Measurements from ENCODE around the gene PSPH.
"Not testable (repeated sequence)": the region's sequence is repeated elsewhere in the genome, so short reads cannot be mapped to it uniquely, and the experiment has no call there.

Gene PSPH

GRCh38 chr7:56091591-56091990, 40.3 kb upstream of the PSPH start:
- Mint-ChIP-seq H3K27ac (peak overlapping the region; percentile 25), H3K9me3 (peaks cover 5% of the 10 kb centered on the region), H3K36me3 (ENCODE audit: low read depth) (peaks cover 14% of the 10 kb centered on the region), H3K27me3 (ENCODE audit: low read depth, poor library complexity) (peaks cover 8% of the 10 kb centered on the region), H3K4me1 (no peaks in the 10 kb centered on the region), H3K4me3 (no peak overlapping the region)
- no peak for DNase-seq
- no peak for TF ChIP-seq CTCF (IDR thresholded peaks at IDR 0.05)

- no peaks in the 10 kb centered on the region for H3K9me3 Mint-ChIP-seq
- no peak overlapping the region for H3K27ac Mint-ChIP-seq
- H3K36me3 Mint-ChIP-seq (ENCODE audit: low read depth) = peaks cover 22% of the 10 kb centered on the region
- peaks cover 6% of the 10 kb centered on the region for H3K4me1 Mint-ChIP-seq
- H3K27me3 Mint-ChIP-seq (ENCODE audit: low read depth, poor library complexity) = peaks cover 3% of the 10 kb centered on the region
- DNase-seq = no peak
- no peak for TF ChIP-seq CTCF (IDR thresholded peaks at IDR 0.05)
- no peak overlapping the region for H3K4me3 Mint-ChIP-seq
These were observed 36.2 kb upstream of the PSPH start for GRCh38 chr7:56087445-56087844.

- no peak for TF ChIP-seq CTCF (IDR thresholded peaks at IDR 0.05)
- no peak for DNase-seq
- H3K27me3 Mint-ChIP-seq (ENCODE audit: low read depth, poor library complexity) = peaks cover 3% of the 10 kb centered on the region
- H3K4me1 Mint-ChIP-seq = peaks cover 6% of the 10 kb centered on the region
- H3K27ac Mint-ChIP-seq = no peak overlapping the region
- no peaks in the 10 kb centered on the region for H3K9me3 Mint-ChIP-seq
- peaks cover 22% of the 10 kb centered on the region for H3K36me3 Mint-ChIP-seq (ENCODE audit: low read depth)
- no peak overlapping the region for H3K4me3 Mint-ChIP-seq
These were observed 35.5 kb upstream of the PSPH start for GRCh38 chr7:56086761-56087160.

GRCh38 chr7:56083150-56083785, 32.0 kb upstream of the PSPH start:
- Mint-ChIP-seq H3K4me3 (no peak overlapping the region), H3K27me3 (ENCODE audit: low read depth, poor library complexity) (peaks cover 3% of the 10 kb centered on the region), H3K9me3 (no peaks in the 10 kb centered on the region), H3K36me3 (ENCODE audit: low read depth) (peaks cover 35% of the 10 kb centered on the region), H3K27ac (peak overlapping the region; percentile 81), H3K4me1 (peaks cover 6% of the 10 kb centered on the region)
- no peak for DNase-seq
- no peak for TF ChIP-seq CTCF (IDR thresholded peaks at IDR 0.05)

GRCh38 chr7:56081626-56082340, 30.5 kb upstream of the PSPH start:
- Mint-ChIP-seq H3K9me3 (no peaks in the 10 kb centered on the region), H3K27me3 (ENCODE audit: low read depth, poor library complexity) (peaks cover 3% of the 10 kb centered on the region), H3K4me1 (peaks cover 6% of the 10 kb centered on the region), H3K4me3 (no peak overlapping the region), H3K36me3 (ENCODE audit: low read depth) (peaks cover 36% of the 10 kb centered on the region), H3K27ac (peak overlapping the region; percentile 80)
- no peak for TF ChIP-seq CTCF (IDR thresholded peaks at IDR 0.05)
- DNase-seq = no peak

- H3K27me3 Mint-ChIP-seq (ENCODE audit: low read depth, poor library complexity); DNase-seq; H3K4me1 Mint-ChIP-seq; H3K4me3 Mint-ChIP-seq; H3K9me3 Mint-ChIP-seq; H3K27ac Mint-ChIP-seq: not testable (repeated sequence)
- peaks cover 38% of the 10 kb centered on the region for H3K36me3 Mint-ChIP-seq (ENCODE audit: low read depth)
These were observed 29.6 kb upstream of the PSPH start for GRCh38 chr7:56080726-56081435.

Measured in nephron progenitor cell (in vitro differentiated cells).